HG03342 (cell line): ENCODE data around the gene IGLL1.
"Not testable (repeated sequence)": the region's sequence is repeated elsewhere in the genome, so short reads cannot be mapped to it uniquely, and the experiment has no call there.

Experiments
- ATAC-seq: cut with Tn5 transposase; IDR thresholded peaks from one replicate; pipeline ENCODE4 v1.9.1; 2021; ENCODE audit warnings: mild to moderate bottlenecking, moderate library complexity; ENCODE audit not compliant: unreplicated experiment

IGLL1 gene

DNA sequence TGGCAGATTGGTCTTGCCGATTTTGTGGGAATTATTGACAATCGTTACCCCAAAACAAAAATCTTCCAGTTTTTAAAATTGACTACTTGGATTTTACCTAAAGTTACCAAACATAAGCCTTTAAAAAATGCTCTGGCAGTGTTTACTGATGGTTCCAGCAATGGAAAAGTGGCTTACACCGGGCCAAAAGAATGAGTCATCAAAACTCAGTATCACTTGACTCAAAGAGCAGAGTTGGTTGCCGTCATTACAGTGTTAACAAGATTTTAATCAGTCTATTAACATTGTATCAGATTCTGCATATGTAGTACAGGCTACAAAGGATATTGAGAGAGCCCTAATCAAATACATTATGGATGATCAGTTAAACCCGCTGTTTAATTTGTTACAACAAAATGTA, 37.2 kb downstream of the IGLL1 start:
- ATAC-seq: no peak

DNA sequence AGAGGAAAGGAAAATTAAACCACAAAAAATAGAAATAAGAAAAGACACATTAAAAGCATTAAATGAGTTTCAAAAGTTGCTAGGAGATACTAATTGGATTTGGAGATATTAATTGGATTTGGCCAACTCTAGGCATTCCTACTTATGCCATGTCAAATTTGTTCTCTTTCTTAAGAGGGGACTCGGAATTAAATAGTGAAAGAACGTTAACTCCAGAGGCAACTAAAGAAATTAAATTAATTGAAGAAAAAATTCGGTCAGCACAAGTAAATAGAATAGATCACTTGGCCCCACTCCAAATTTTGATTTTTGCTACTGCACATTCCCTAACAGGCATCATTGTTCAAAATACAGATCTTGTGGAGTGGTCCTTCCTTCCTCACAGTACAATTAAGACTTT, 37.7 kb downstream of the IGLL1 start:
- ATAC-seq: not testable (repeated sequence)

GRCh38 chr22:23541849-23542281, 38.2 kb downstream of the IGLL1 start:
- not testable (repeated sequence) for ATAC-seq

DNA sequence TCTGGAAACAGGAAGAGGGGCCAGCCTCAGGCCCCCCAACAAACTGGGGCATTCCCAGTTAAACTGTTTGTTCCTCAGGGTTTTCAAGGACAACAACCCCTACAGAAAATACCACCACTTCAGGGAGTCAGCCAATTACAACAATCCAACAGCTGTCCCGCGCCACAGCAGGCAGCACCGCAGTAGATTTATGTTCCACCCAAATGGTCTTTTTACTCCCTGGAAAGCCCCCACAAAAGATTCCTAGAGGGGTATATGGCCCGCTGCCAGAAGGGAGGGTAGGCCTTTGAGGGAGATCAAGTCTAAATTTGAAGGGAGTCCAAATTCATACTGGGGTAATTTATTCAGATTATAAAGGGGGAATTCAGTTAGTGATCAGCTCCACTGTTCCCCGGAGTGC, 39.3 kb downstream of the IGLL1 start:
- ATAC-seq: not testable (repeated sequence)

DNA sequence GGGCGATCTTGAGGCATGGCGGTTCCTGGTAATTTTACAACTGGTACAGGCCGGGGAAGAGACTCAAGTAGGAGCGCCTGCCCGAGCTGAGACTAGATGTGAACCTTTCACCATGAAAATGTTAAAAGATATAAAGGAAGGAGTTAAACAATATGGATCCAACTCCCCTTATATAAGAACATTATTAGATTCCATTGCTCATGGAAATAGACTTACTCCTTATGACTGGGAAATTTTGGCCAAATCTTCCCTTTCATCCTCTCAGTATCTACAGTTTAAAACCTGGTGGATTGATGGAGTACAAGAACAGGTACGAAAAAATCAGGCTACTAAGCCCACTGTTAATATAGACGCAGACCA, 40.3 kb downstream of the IGLL1 start:
- ATAC-seq: not testable (repeated sequence)

- ATAC-seq: peak; percentile 64
Observed at GRCh38 chr22:23539135-23539838, 40.8 kb downstream of the IGLL1 start.

DNA sequence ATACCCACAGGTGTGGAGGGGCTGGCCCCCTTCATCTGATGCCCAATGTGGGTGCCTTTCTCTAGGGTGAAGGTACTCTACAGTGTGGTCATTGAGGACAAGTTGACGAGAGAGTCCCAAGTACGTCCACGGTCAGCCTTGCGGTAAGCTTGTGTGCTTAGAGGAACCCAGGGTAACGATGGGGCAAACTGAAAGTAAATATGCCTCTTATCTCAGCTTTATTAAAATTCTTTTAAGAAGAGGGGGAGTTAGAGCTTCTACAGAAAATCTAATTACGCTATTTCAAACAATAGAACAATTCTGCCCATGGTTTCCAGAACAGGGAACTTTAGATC, 41.4 kb downstream of the IGLL1 start:
- ATAC-seq: not testable (repeated sequence)

- ATAC-seq: not testable (repeated sequence)
Observed at GRCh38 chr22:23537830-23538695, 42.0 kb downstream of the IGLL1 start.

GRCh38 chr22:23537416-23537815, 42.7 kb downstream of the IGLL1 start:
- ATAC-seq: no peak

DNA sequence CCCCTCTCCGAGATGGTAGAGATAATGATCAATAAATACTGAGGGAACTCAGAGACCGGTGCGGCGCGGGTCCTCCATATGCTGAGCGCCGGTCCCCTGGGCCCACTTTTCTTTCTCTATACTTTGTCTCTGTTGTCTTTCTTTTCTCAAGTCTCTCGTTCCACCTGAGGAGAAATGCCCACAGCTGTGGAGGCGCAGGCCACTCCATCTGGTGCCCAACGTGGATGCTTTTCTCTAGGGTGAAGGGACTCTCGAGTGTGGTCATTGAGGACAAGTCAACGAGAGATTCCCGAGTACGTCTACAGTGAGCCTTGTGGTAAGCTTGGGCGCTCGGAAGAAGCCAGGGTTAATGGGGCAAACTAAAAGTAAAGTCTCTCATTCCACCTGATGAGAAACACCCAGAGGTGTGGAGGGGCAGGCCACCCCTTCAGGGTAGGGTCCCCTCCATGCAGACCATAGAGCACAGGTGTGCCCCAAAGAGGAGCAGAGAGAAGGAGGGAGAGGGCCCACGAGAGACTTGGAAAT, 43.2 kb downstream of the IGLL1 start:
- no peak for ATAC-seq

GRCh38 chr22:23535790-23536661, 44.1 kb downstream of the IGLL1 start:
- ATAC-seq: not testable (repeated sequence)

DNA sequence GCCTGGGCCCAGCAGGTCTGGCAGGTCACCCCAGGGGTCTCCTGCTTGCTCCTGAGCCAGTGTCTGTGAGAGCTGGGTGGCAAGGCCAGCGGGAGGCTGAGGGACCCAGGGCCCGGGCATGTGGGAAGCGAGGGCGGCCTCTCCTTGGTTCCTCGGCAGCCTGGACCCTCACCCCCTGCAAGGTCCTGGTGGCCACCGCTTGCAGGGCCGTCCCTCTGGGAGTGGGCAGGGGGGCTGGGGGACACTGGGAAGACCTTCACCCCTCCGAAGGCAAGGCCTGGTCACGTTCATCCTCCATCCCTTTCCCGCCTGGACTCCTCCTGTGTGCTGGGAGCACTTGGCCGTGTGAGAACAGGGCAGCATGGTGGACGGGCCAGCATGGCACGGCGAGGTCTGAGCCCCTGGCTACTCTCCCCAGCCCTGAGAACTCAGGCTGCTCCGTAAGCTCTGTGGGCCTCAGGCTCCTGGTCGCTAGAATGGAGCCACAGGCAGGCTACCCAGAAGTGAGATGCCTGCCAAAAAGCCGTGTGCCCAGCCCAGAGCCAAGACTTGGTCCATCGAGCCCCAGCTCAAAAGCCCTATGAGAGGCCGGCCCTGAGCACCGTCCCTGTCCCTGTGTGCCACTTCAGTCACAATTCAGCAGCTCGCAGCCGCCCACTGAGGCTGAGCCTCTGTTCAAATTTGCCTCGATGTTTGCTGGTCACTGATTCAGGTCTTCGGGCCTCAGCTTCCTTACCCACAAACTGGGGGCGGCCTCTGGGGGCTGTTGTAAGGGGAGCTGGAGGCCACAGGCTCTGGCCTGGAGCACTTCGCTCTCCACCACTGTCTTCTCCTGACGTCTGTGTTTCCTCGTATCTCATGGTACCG, 45.0 kb downstream of the IGLL1 start:
- ATAC-seq: no peak

- no peak for ATAC-seq
Observed at GRCh38 chr22:23534201-23534850, 45.8 kb downstream of the IGLL1 start.

GRCh38 chr22:23533771-23534191, 46.3 kb downstream of the IGLL1 start:
- no peak for ATAC-seq

GRCh38 chr22:23533328-23533762, 46.7 kb downstream of the IGLL1 start:
- no peak for ATAC-seq

GRCh38 chr22:23532731-23533130, 47.4 kb downstream of the IGLL1 start:
- no peak for ATAC-seq

DNA sequence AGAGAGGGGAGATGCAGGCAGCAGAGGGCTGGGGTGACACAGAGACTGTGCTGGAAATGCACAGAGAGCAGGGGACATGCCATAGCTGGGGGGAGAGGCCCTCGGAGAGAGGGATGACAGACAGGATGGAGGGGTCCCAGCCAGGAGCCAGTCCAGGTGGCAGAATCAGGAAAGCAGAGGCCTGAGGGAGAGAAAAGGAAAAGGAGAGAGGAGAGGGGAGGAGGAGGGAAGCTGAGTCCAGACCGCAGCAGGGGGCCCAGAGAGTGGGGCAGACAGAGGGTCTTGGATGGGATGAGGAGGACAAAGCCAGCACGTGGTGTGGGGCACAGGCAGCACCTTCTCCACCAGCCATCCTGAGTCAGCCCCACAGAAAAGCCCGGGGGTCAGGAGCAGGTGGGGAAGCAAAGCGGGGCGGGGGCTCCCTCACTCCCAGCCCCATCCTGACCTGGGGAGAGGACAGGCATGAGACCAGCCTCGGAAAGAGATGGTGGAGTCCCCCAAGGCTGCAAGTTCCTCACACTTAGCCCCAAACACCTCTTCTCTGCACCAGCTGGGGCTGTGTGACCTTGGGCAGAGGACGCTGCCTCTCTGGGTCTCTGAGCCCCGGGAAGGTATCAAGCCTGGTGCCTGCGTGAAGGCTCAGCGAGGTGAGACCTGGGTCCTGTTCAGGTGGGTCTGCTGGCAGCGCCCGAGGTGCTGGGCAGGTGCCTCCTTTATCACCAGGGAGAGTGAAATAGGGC, 48.0 kb downstream of the IGLL1 start:
- no peak for ATAC-seq

GRCh38 chr22:23531283-23531956, 48.7 kb downstream of the IGLL1 start:
- ATAC-seq: no peak
